ENCODE results near the gene VWA2. TPM values are rescaled to one million over a fixed set of nuclear protein-coding genes. Genes with fewer than 3 reads are reported as not detected.

Gene VWA2
- total RNA-seq, 6 experiments from 2014 or later, result 0.06 to 0.14 (median 0.09) TPM; not detected in 2

DNA sequence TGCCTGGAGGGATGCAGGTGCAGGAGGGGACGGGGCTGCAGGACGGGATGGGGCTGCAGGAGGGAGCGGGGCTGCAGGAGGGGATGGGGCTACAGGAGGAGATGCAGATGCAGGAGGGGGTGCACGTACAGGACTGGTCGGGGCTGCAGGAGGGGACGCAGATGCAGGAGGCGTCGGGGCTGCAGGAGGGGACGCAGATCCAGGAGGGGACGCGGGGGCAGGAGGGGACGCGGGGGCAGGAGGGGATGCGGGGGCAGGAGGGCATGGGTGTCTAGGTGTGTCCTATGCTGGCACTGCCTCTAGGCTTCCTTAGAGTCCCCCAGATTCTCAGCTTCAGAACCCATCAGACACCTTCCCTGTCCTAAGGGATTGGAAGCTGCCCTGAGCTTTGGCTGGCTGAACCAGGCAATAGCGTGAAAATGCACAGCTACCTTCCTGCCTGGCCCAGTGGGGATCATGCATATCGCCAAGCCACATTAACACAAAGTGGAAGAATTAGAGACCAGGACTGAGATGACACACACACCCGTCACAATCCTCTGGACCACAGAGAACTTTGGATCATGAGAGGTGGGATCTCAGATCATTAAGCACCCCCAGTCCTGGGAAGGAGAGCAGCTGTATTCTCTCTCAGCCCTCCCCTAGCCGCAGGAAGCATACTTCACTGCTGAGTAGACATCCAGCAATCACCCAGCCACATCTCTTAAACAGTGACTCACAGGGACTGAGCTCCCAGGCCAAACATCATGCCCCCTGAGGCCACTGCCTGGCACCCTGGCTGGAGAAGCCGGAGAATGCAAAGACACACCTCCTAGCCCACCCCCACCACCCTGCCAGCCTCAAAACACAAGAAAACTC lies 67.3 kb downstream of the VWA2 start:
- H3K4me1 ChIP-seq, result peaks cover 0 to 7% (median 3%) of the 10 kb centered on the region in 4 donors
- no peak for ATAC-seq
- 76% methylated on average over 3 of the region's 19 CpGs for WGBS (ENCODE audit: insufficient coverage, low coverage, low lambda C conversion rate, missing lambda C conversion rate)
- no peak overlapping the region for H3K4me3 ChIP-seq
- intact Hi-C loops (cut with DNase I), result no loop called here
- no peaks in the 10 kb centered on the region for H3K27me3 ChIP-seq
- TF ChIP-seq, protein P1, sequence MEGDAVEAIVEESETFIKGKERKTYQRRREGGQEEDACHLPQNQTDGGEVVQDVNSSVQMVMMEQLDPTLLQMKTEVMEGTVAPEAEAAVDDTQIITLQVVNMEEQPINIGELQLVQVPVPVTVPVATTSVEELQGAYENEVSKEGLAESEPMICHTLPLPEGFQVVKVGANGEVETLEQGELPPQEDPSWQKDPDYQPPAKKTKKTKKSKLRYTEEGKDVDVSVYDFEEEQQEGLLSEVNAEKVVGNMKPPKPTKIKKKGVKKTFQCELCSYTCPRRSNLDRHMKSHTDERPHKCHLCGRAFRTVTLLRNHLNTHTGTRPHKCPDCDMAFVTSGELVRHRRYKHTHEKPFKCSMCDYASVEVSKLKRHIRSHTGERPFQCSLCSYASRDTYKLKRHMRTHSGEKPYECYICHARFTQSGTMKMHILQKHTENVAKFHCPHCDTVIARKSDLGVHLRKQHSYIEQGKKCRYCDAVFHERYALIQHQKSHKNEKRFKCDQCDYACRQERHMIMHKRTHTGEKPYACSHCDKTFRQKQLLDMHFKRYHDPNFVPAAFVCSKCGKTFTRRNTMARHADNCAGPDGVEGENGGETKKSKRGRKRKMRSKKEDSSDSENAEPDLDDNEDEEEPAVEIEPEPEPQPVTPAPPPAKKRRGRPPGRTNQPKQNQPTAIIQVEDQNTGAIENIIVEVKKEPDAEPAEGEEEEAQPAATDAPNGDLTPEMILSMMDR (IDR thresholded peaks at IDR 0.05), result no peak
- no peak for TF ChIP-seq POLR2A (IDR thresholded peaks at IDR 0.05)
- no peaks in the 10 kb centered on the region for H3K9me3 ChIP-seq
- no peaks in the 10 kb centered on the region for H3K36me3 ChIP-seq
- DNase-seq, result peak in 1 of 3 donors; percentile 32
- no peak overlapping the region for H3K27ac ChIP-seq

DNA sequence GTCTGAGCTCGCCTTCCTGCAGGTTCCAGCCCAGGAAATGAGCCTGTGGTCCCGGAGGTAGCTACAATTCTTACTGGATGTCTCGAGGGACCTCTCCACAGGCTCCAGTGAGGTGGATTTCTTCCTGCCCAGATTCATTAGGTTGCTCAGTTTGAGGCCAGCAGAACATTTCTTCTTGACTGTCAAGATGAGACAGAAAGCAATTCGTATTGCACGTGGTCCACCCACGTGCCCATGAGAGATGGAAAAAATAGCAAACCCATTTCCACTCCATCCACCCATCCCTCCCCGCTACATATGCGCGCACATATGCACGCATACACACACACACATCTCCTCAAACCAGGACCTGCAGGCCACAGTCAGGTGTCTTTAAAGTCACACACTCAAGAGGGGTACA lies 68.7 kb downstream of the VWA2 start:
- Histone ChIP-seq H3K27me3 (no peaks in the 10 kb centered on the region), H3K4me3 (no peak overlapping the region), H3K4me1 (peaks cover 0 to 7% (median 3%) of the 10 kb centered on the region in 4 donors), H3K9me3 (no peaks in the 10 kb centered on the region), H3K27ac (no peak overlapping the region), H3K36me3 (no peaks in the 10 kb centered on the region)
- intact Hi-C loops (cut with DNase I), result no loop called here
- DNase-seq (no peak), ATAC-seq (no peak)
- TF ChIP-seq, protein P1 (IDR thresholded peaks at IDR 0.05), result no peak
- no peak for TF ChIP-seq POLR2A (IDR thresholded peaks at IDR 0.05)
- WGBS (ENCODE audit: insufficient coverage, low coverage, low lambda C conversion rate, missing lambda C conversion rate), result 76% methylated on average over 8 of the region's 10 CpGs

DNA sequence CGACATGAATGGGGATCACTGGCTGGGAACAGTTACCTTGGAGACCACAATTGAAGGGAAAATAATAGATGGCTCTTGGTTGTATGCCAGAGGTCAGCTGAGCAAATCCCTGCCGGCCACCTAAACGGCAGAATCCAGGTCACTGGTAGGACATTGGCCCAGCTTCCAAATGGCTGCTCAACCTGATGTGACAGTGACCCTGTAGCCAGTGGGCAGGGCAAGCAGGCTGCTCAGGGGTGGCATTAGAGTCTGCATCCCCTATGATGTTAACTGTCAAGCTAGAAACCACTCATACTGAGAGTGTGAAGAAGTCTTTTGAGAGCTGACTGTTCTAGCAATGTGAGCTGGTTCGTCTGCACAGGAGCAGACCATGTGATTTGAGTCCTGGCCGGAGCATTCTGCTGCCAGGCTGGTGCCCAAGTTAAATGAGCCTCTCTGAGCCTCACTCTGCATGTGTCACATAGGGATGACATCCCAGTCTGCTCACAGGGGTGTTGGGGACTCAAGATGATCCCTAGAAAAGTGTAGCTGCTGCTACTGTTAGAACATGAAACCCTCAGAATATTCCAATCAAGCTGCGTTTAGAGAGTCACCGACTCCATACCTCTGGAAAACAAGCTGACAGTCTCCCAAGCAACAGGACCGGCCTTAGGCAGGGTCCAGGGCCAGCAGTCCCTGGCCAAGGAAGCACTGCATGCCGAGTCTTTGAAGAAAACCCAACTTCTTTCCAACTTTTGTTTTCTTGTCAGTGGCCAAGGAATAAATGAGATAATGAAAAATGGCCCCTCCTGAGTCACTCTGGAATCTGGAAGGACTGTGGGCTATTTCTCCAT lies 69.7 kb downstream of the VWA2 start:
- no peak for TF ChIP-seq POLR2A (IDR thresholded peaks at IDR 0.05)
- TF ChIP-seq, protein P1 (IDR thresholded peaks at IDR 0.05), result no peak
- intact Hi-C loops (cut with DNase I), result no loop called here
- ATAC-seq, result no peak
- Histone ChIP-seq H3K27me3 (no peaks in the 10 kb centered on the region), H3K4me1 (peaks cover 0 to 7% (median 3%) of the 10 kb centered on the region in 4 donors), H3K27ac (no peak overlapping the region), H3K4me3 (no peak overlapping the region), H3K9me3 (no peaks in the 10 kb centered on the region), H3K36me3 (no peaks in the 10 kb centered on the region)
- WGBS (ENCODE audit: insufficient coverage, low coverage, low lambda C conversion rate, missing lambda C conversion rate), result 55% methylated on average over 8 of the region's 9 CpGs
- DNase-seq, result no peak

DNA sequence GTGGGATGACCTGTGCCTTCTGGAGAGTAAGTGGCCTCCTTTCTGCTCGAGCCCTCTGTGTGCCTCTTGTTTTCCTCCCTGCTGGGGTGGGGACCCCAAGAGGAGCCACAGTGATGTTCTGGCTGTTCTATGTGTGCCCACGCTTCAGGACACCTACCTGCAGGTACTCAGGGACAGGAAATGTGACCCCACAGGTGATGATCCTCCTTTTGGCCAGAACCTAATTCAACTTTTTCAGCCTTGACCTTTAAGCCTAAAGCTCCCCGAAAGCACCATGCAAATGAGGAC lies 70.3 kb downstream of the VWA2 start:
- ATAC-seq (no peak), DNase-seq (no peak)
- no peaks in the 10 kb centered on the region for H3K36me3 ChIP-seq
- no peak overlapping the region for H3K27ac ChIP-seq
- no peak overlapping the region for H3K4me3 ChIP-seq
- H3K9me3 ChIP-seq, result no peaks in the 10 kb centered on the region
- peaks cover 0 to 4% (median 2%) of the 10 kb centered on the region in 4 donors for H3K4me1 ChIP-seq
- intact Hi-C loops (cut with DNase I), result no loop called here
- TF ChIP-seq, protein P1 (IDR thresholded peaks at IDR 0.05), result no peak
- TF ChIP-seq POLR2A (IDR thresholded peaks at IDR 0.05), result no peak
- H3K27me3 ChIP-seq, result no peaks in the 10 kb centered on the region
- 83% methylated on average over 2 of the region's 3 CpGs for WGBS (ENCODE audit: insufficient coverage, low coverage, low lambda C conversion rate, missing lambda C conversion rate)
